ENCODE measurements around the gene INTS15. TPM values are rescaled to one million over a fixed set of nuclear protein-coding genes. Genes with fewer than 3 reads are reported as not detected.

The INTS15 gene
- total RNA-seq, 1 donor from 2014 or later: 36.0 TPM

DNA sequence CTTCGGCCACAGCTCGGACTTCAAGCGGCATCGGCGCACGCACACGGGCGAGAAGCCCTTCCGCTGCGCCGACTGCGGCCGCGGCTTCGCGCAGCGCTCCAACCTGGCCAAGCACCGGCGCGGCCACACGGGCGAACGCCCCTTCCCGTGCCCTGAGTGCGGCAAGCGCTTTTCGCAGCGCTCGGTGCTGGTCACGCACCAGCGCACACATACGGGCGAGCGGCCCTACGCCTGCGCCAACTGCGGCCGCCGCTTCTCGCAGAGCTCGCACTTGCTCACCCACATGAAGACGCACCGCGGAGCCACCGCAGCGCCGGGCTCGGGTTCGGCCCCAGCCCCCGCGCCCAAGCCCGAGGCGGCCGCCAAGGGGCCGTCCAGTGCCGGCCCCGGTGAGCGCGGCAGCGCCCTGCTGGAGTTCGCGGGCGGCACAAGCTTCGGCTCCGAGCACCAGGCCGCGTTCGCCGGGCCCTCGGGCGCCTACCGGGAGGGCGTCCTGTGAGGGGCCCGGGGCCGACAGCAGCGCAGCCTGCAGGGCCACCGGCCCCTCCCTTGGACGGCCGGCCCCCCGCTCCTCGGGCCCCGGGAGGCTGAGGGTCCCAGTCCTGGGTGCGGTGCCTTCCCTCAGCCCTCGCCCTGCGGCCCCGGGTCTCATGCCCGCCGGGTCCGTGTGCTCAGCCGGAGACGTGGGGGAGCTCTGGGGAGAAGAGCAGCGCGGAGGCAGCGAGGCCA is 64.5 kb downstream of the INTS15 start:
- TF ChIP-seq, protein P1, sequence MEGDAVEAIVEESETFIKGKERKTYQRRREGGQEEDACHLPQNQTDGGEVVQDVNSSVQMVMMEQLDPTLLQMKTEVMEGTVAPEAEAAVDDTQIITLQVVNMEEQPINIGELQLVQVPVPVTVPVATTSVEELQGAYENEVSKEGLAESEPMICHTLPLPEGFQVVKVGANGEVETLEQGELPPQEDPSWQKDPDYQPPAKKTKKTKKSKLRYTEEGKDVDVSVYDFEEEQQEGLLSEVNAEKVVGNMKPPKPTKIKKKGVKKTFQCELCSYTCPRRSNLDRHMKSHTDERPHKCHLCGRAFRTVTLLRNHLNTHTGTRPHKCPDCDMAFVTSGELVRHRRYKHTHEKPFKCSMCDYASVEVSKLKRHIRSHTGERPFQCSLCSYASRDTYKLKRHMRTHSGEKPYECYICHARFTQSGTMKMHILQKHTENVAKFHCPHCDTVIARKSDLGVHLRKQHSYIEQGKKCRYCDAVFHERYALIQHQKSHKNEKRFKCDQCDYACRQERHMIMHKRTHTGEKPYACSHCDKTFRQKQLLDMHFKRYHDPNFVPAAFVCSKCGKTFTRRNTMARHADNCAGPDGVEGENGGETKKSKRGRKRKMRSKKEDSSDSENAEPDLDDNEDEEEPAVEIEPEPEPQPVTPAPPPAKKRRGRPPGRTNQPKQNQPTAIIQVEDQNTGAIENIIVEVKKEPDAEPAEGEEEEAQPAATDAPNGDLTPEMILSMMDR (IDR thresholded peaks at IDR 0.05; ENCODE audit: insufficient read depth, low read length, poor library complexity, severe bottlenecking): no peak
- DNase-seq (ENCODE audit: low read depth): no peak
- H3K4me3 ChIP-seq (ENCODE audit: low read depth, low read length): no peak overlapping the region
- peaks cover 1% of the 10 kb centered on the region for H3K27me3 ChIP-seq (ENCODE audit: control insufficient read depth, insufficient read depth, low read length)
- H3K36me3 ChIP-seq (ENCODE audit: control insufficient read depth, insufficient read depth, low read length): peaks cover 4% of the 10 kb centered on the region

DNA sequence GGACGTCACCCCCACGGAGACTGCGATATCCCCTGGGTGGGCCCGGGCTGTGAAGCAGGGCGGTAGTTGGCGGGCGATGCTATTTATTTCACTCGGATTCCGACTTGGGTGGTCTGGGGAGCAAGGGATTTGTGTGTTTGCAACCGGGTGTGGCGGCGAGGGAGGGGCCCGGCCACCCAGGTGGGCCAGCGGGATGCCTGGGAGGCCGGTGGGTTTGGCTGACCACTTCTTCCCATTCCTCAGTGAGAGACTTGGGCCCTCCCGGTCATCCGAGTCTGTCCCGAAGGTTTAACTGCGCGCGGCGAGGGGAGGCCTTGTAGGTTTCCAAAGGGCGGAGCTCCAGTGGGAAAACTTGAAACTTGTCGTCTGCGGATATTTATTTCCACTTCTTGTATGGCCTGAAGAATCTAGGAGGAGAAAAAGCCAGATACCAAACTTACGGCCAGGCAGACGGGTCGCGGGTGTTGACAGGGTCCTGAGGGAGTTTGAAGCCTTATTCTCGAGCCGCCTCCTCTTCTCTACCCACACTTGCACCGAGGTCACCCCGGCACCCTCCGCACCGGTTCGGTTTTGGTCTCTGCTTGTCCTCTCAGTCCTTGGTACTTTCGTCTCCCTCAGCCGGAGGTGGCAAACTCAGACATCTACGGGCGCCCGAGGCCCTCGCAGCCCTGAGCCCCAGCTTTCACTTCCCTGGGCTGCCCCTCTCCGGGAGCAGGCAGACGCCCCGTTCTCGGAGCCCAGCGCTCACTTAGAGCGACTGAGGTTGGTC is 65.2 kb downstream of the INTS15 start:
- TF ChIP-seq, protein P1 (IDR thresholded peaks at IDR 0.05; ENCODE audit: insufficient read depth, low read length, poor library complexity, severe bottlenecking): no peak
- Histone ChIP-seq H3K4me3 (ENCODE audit: low read depth, low read length) (no peak overlapping the region), H3K36me3 (ENCODE audit: control insufficient read depth, insufficient read depth, low read length) (peaks cover 4% of the 10 kb centered on the region), H3K27me3 (ENCODE audit: control insufficient read depth, insufficient read depth, low read length) (peaks cover 4% of the 10 kb centered on the region)
- DNase-seq (ENCODE audit: low read depth): no peak

DNA sequence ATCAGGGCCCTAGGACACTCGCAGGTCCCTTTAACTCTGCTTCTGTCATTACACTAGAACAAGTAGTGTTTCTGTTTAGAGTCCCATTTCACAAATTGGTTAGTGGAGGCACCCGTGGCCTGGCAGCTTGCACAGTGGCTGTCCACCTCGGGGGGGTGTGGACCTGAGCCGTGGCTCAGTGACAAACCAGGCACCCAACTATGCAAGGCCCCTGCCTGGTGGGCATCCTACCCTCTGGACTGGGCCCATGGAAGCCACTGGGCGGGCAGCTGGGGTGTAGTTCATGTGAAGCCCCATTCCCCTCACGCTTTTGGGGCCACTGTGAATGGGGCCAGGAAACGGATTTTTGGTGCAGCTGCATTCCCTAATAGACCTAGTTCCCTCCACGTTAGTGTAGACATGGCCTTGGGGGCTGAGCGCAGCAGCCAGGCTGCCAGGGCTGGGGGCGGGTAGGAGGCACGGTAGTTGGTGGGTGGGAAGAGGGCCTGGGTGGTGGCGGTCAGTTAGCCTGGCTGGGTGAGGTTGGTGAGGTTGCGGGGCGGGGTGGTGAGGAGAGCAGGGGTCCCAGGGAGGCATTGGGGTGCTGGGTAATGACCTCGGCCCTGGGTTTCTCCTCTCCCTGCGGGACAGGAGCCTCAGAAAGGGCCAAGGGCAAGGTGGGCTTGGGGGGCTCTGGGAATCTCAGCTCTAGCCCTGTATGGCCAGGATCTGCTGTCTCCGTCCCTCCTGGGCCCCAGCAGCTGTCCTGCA is 66.0 kb downstream of the INTS15 start:
- TF ChIP-seq, protein P1 (IDR thresholded peaks at IDR 0.05; ENCODE audit: insufficient read depth, low read length, poor library complexity, severe bottlenecking): no peak
- H3K27me3 ChIP-seq (ENCODE audit: control insufficient read depth, insufficient read depth, low read length): peaks cover 4% of the 10 kb centered on the region
- H3K4me3 ChIP-seq (ENCODE audit: low read depth, low read length): no peak overlapping the region
- H3K36me3 ChIP-seq (ENCODE audit: control insufficient read depth, insufficient read depth, low read length): peaks cover 4% of the 10 kb centered on the region
- DNase-seq (ENCODE audit: low read depth): no peak

DNA sequence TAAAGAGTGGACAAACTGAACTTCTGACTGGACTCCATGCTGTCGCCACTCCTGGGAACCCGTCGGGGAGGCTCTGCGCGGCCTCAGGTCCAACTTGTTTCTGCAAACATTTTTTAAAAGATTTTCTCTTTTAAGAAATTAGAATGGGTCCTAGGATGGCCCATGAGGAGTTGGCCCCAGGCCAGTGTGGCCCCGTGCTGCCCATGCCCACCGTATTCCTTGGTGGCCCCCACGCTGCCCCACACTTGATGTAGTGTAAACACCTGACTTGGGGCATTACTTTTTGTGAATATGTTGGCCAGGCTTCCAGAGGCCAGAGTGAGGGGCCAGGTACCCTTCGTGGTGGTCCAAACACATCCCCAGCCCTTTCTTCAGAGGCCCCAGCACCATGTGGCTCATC is 66.6 kb downstream of the INTS15 start:
- no peak for DNase-seq (ENCODE audit: low read depth)
- Histone ChIP-seq H3K36me3 (ENCODE audit: control insufficient read depth, insufficient read depth, low read length) (peaks cover 4% of the 10 kb centered on the region), H3K27me3 (ENCODE audit: control insufficient read depth, insufficient read depth, low read length) (peaks cover 4% of the 10 kb centered on the region), H3K4me3 (ENCODE audit: low read depth, low read length) (no peak overlapping the region)
- TF ChIP-seq, protein P1 (IDR thresholded peaks at IDR 0.05; ENCODE audit: insufficient read depth, low read length, poor library complexity, severe bottlenecking): no peak

Other genes starting within 250 kb of the INTS15 start
- gene FAM220A, start 241.1 kb upstream of the INTS15 start, total RNA-seq: 23.4 and 24.2 TPM in 2 replicates
- gene RAC1, start 215.5 kb upstream of the INTS15 start, total RNA-seq: 214 and 250 TPM in 2 replicates
- gene DAGLB, start 142.1 kb upstream of the INTS15 start, total RNA-seq: 13.6 and 18.1 TPM in 2 replicates
- 92.3 and 110 TPM in 2 replicates for gene KDELR2, start 105.9 kb upstream of the INTS15 start, total RNA-seq
- 0.13 TPM in 1 of 2 replicates, not detected in the other for gene GRID2IP, start 38.6 kb upstream of the INTS15 start, total RNA-seq
- gene ZDHHC4, start 12.6 kb upstream of the INTS15 start, total RNA-seq: 53.5 and 66.6 TPM in 2 replicates
- 25.7 and 36.3 TPM in 2 replicates for gene ZNF853, start 25.6 kb downstream of the INTS15 start, total RNA-seq
- gene ZNF316, start 47.3 kb downstream of the INTS15 start, total RNA-seq: 24.9 and 26.2 TPM in 2 replicates
- gene ZNF12, start 116.9 kb downstream of the INTS15 start, total RNA-seq: 16.1 and 18.5 TPM in 2 replicates
- gene RSPH10B2, start 164.1 kb downstream of the INTS15 start, total RNA-seq: 0.96 TPM in 1 of 2 replicates, not detected in the other
- gene CCZ1B, start 236.3 kb downstream of the INTS15 start, total RNA-seq: 29.2 TPM in 2 replicates